SK-N-SH (cell line): ENCODE results near the gene CCDC40. TPM values are rescaled to one million over a fixed set of nuclear protein-coding genes. Genes with fewer than 3 reads are reported as not detected.

Experiments used
- CTCF ChIA-PET: fragments of 300-600, 350-600 bp; formaldehyde crosslinking; extraction: SDS; loops from one replicate; lab custom pipeline; 2021; lab: Yijun Ruan, JAX
- POLR2A ChIA-PET: fragments of 350-600 bp; sonication (Branson Sonifier 250); formaldehyde crosslinking; extraction: SDS; loops from one replicate; lab custom pipeline; 2020; ENCODE audit warnings: antibody characterized with exemption, inconsistent platforms; lab: Yijun Ruan, JAX
- DNase-seq: peaks from one replicate; pipeline ENCODE4 v3.0.0; 2012
- H2AFZ ChIP-seq: fragments of 200-600 bp; sonication (generic); 2 replicates; pipeline ENCODE4 v1.8.1; 2016; ENCODE audit warnings: antibody characterized with exemption, mild to moderate bottlenecking, low read depth
- H3F3A ChIP-seq: fragments of 200-600 bp; sonication (generic); replicated peaks from 2 replicates; pipeline ENCODE3; 2016; ENCODE audit warnings: antibody characterized with exemption, mild to moderate bottlenecking; ENCODE audit not compliant: insufficient read depth
- H3K27ac ChIP-seq, 2 experiments: fragments of 200-500 bp in 1 of 2; fragments of 200-600 bp in 1 of 2; sonication (Bioruptor generic) in 1 of 2; sonication (generic), shearing (Covaris generic) in 1 of 2; 2 replicates each; pipeline versions ENCODE4 v1.5.1 to v1.6.1; 2014 to 2016; ENCODE audit warnings: low read depth in 2 of 2, inconsistent platforms in 1 of 2, low read length in 1 of 2, mild to moderate bottlenecking in 1 of 2, mixed read lengths in 1 of 2
- H3K27me3 ChIP-seq: fragments of 200-600 bp; sonication (generic), shearing (Covaris generic); 2 replicates; pipeline ENCODE4 v1.6.1; 2016; ENCODE audit warnings: mixed run types; ENCODE audit not compliant: insufficient read depth
- H3K36me3 ChIP-seq, 2 experiments: fragments of 200-500 bp in 1 of 2; fragments of 200-600 bp in 1 of 2; sonication (Bioruptor generic) in 1 of 2; sonication (generic) in 1 of 2; replicated peaks in 1 of 2; 2 replicates each; pipeline versions ENCODE3 to v1.5.1; 2014 to 2016; ENCODE audit warnings: low read length in 1 of 2, mild to moderate bottlenecking in 1 of 2; ENCODE audit not compliant: insufficient read depth in 2 of 2, control insufficient read depth in 1 of 2
- H3K4me1 ChIP-seq, 2 experiments: fragments of 200-500 bp in 1 of 2; fragments of 200-600 bp in 1 of 2; sonication (Bioruptor generic) in 1 of 2; sonication (generic), shearing (Covaris generic) in 1 of 2; 2 replicates each; pipeline versions ENCODE4 v1.5.1 to v1.6.1; 2014 to 2016; ENCODE audit warnings: low read depth in 1 of 2, low read length in 1 of 2, mixed run types in 1 of 2; ENCODE audit not compliant: insufficient read depth in 2 of 2, control insufficient read depth in 1 of 2
- H3K4me2 ChIP-seq: fragments of 200-600 bp; sonication (generic), shearing (Covaris generic); 2 replicates; pipeline ENCODE4 v1.6.1; 2017; ENCODE audit warnings: mixed run types
- H3K4me3 ChIP-seq, 2 experiments: fragments of 200-500 bp in 1 of 2; fragments of 200-600 bp in 1 of 2; sonication (Bioruptor generic) in 1 of 2; sonication (generic), shearing (Covaris generic) in 1 of 2; 2 replicates each; pipeline versions ENCODE4 v1.5.1 to v1.8.1; 2014 to 2016; ENCODE audit warnings: low read depth in 2 of 2, inconsistent platforms in 1 of 2, low read length in 1 of 2, mild to moderate bottlenecking in 1 of 2, mixed read lengths in 1 of 2, moderate library complexity in 1 of 2
- H3K79me2 ChIP-seq: fragments of 200-600 bp; sonication (generic); 2 replicates; pipeline ENCODE4 v1.8.1; 2017; ENCODE audit warnings: mild to moderate bottlenecking; ENCODE audit not compliant: insufficient read depth
- H3K9ac ChIP-seq: fragments of 200-600 bp; sonication (generic); 2 replicates; pipeline ENCODE4 v1.6.1; 2017; ENCODE audit warnings: mixed run types
- H3K9me2 ChIP-seq: fragments of 200-600 bp; sonication (generic); 2 replicates; pipeline ENCODE4 v1.6.1; 2017; ENCODE audit warnings: mixed run types
- H3K9me3 ChIP-seq: fragments of 200-600 bp; sonication (generic); 2 replicates; pipeline ENCODE4 v1.6.1; 2017; ENCODE audit warnings: mixed run types, mild to moderate bottlenecking, moderate library complexity
- H4K20me1 ChIP-seq: fragments of 200-600 bp; sonication (generic); 2 replicates; pipeline ENCODE4 v1.6.1; 2017; ENCODE audit warnings: mild to moderate bottlenecking, mixed run types; ENCODE audit not compliant: insufficient read depth
- ELF1 ChIP-seq: IDR thresholded peaks from 2 replicates; pipeline ENCODE4 v1.4.0; 2012
- EZH2phosphoT487 ChIP-seq: fragments of 200-600 bp; sonication (generic); IDR thresholded peaks from 2 replicates; pipeline ENCODE4 v1.6.1; 2017; ENCODE audit warnings: low read depth, mixed run types, mild to moderate bottlenecking, antibody characterized with exemption, moderate library complexity, borderline replicate concordance
- FOSL2 ChIP-seq: IDR thresholded peaks from 2 replicates; pipeline ENCODE4 v1.4.0; 2012; ENCODE audit warnings: low read depth, mild to moderate bottlenecking, moderate library complexity, borderline replicate concordance
- JUND ChIP-seq: IDR thresholded peaks from 2 replicates; pipeline ENCODE4 v1.4.0; 2012
- MEF2A ChIP-seq: IDR thresholded peaks from 2 replicates; pipeline ENCODE4 v1.4.0; 2012; ENCODE audit warnings: low read depth, borderline replicate concordance
- MXI1 ChIP-seq: IDR thresholded peaks from 2 replicates; pipeline ENCODE4 v1.6.1; 2012; ENCODE audit warnings: mild to moderate bottlenecking, low read depth, low read length, improper control_type of control experiment
- NFIC ChIP-seq: IDR thresholded peaks from 2 replicates; pipeline ENCODE4 v1.4.0; 2012; ENCODE audit warnings: borderline replicate concordance
- NRF1 ChIP-seq: IDR thresholded peaks from 2 replicates; pipeline ENCODE4 v1.6.1; 2012; ENCODE audit warnings: low read depth, mild to moderate bottlenecking, low read length
- RAD21 ChIP-seq: IDR thresholded peaks from 2 replicates; pipeline ENCODE4 v1.6.1; 2012; ENCODE audit warnings: mild to moderate bottlenecking, low read length
- RCOR1 ChIP-seq: fragments of 150-350 bp; IDR thresholded peaks from 2 replicates; pipeline ENCODE4 v1.6.1; 2017; ENCODE audit warnings: antibody characterized with exemption, low read length
- RFX5 ChIP-seq: IDR thresholded peaks from 2 replicates; pipeline ENCODE4 v1.6.1; 2012; ENCODE audit warnings: mild to moderate bottlenecking, improper control_type of control experiment, low read length
- SMC3 ChIP-seq: IDR thresholded peaks from 2 replicates; pipeline ENCODE4 v1.6.1; 2012; ENCODE audit warnings: low read depth, low read length, improper control_type of control experiment
- YY1 ChIP-seq: IDR thresholded peaks from 2 replicates; pipeline ENCODE4 v1.4.0; 2012; ENCODE audit warnings: low read depth, mild to moderate bottlenecking
- WGBS: methylation state at CpG from one replicate; pipeline ENCODE4 v1.1.6; 2017; ENCODE audit warnings: low lambda C conversion rate; 5-methylcytosine and 5-hydroxymethylcytosine counted together
- polyA plus RNA-seq, 3 experiments: library from polyadenylated mRNA; depleted of rRNA; stranded (reverse); fragments of >200 nt; gene quantifications; 2 replicates each; pipeline ENCODE4 v1.2.3, GENCODE V29; 2012
- TF ChIP-seq, protein P1 (sequence below): fragments of 200-600 bp; sonication (generic); IDR thresholded peaks from 2 replicates; pipeline ENCODE4 v1.6.1; 2017; ENCODE audit warnings: antibody characterized with exemption, mild to moderate bottlenecking, moderate library complexity
- TF ChIP-seq, protein P2 (sequence below): IDR thresholded peaks from 2 replicates; pipeline ENCODE4 v1.4.0; 2012; ENCODE audit warnings: low read depth
- TF ChIP-seq, protein P3 (sequence below): IDR thresholded peaks from 2 replicates; pipeline ENCODE4; 2012
- TF ChIP-seq, protein P4 (sequence below): IDR thresholded peaks from 2 replicates; pipeline ENCODE4 v1.6.1; 2012; ENCODE audit warnings: mild to moderate bottlenecking, low read depth, low read length, moderate library complexity

Gene CCDC40
- polyA plus RNA-seq, 1 of the 3 experiments (the other 2 are of a cell fraction): 17.3 TPM

DNA sequence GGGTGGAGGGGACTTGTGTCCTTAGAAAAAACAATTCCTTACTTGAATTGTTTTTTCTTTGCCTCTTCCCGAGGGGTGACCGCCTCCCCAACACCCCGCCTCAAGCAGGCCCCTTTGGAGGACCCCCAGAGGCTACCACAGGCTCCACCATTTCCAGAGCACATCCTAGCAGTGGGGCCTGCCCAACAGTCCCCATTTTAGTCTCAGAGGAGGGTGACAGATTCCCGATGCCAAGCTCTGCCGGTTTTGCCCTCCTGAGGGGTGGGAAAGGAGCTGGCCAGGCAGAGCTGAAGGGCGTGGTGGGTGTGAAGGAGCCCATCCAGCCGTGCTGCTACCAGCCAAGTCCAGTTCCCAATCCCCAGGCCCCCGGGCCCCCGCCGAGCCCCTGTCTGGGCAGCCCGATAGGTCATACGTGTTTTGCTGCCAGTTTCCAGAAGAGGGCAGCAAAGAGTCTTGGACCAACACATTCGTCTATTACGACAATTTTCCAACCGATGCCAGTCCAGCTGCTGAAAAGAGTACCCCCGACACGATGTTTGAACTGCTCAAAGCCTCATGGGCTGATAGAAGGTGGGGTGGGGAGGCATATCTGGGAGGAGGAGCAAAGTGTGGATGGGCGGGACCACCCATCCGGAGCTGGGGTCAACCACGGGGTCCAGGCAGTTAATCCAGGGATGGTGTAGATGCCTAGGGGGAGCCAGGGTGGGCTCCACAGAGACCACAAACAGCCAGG is 46.1 kb downstream of the CCDC40 start:
- Histone ChIP-seq H3K79me2 (no peaks in the 10 kb centered on the region), H4K20me1 (no peaks in the 10 kb centered on the region), H3K9me2 (no peaks in the 10 kb centered on the region), H3K9ac (no peak overlapping the region), H3K36me3 (no peaks in the 10 kb centered on the region), H3K4me2 (no peak overlapping the region), H3F3A (no peaks in the 10 kb centered on the region), H3K27me3 (no peaks in the 10 kb centered on the region), H2AFZ (peak overlapping the region; percentile 30; the same call in 1 of the 2 replicates), H3K27ac (no peak overlapping the region), H3K4me1 (peaks cover 0 to 6% of the 10 kb centered on the region in 2 experiments; a peak in 1 of 4 replicates), H3K4me3 (no peak overlapping the region; a peak in 1 of 4 replicates), H3K9me3 (no peaks in the 10 kb centered on the region)
- ChIA-PET POLR2A (interaction anchor here (0.9 kb wide), 1 partner anchor 19 kb away, joined by 3 read pairs; the partner anchor contains the start of gene GAA), CTCF (interaction anchor here (0.6 to 4.7 kb wide), 76 partner anchors 8 to 345 kb away, joined by 3 to 86 read pairs (median 4); partner anchors contain the start of genes EIF4A3, ENDOV and GAA)
- TF ChIP-seq MXI1: no peak
- TF ChIP-seq, protein P1, sequence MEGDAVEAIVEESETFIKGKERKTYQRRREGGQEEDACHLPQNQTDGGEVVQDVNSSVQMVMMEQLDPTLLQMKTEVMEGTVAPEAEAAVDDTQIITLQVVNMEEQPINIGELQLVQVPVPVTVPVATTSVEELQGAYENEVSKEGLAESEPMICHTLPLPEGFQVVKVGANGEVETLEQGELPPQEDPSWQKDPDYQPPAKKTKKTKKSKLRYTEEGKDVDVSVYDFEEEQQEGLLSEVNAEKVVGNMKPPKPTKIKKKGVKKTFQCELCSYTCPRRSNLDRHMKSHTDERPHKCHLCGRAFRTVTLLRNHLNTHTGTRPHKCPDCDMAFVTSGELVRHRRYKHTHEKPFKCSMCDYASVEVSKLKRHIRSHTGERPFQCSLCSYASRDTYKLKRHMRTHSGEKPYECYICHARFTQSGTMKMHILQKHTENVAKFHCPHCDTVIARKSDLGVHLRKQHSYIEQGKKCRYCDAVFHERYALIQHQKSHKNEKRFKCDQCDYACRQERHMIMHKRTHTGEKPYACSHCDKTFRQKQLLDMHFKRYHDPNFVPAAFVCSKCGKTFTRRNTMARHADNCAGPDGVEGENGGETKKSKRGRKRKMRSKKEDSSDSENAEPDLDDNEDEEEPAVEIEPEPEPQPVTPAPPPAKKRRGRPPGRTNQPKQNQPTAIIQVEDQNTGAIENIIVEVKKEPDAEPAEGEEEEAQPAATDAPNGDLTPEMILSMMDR: peak; percentile 90
- no peak for TF ChIP-seq YY1
- TF ChIP-seq MEF2A: no peak
- TF ChIP-seq, protein P2, sequence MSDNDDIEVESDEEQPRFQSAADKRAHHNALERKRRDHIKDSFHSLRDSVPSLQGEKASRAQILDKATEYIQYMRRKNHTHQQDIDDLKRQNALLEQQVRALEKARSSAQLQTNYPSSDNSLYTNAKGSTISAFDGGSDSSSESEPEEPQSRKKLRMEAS: peak; percentile 29; the same call in 1 of the 2 replicates
- no peak for TF ChIP-seq ELF1
- peak; percentile 90 for TF ChIP-seq RAD21
- no peak for TF ChIP-seq FOSL2
- TF ChIP-seq JUND: no peak
- no peak for TF ChIP-seq EZH2phosphoT487
- TF ChIP-seq, protein P3, sequence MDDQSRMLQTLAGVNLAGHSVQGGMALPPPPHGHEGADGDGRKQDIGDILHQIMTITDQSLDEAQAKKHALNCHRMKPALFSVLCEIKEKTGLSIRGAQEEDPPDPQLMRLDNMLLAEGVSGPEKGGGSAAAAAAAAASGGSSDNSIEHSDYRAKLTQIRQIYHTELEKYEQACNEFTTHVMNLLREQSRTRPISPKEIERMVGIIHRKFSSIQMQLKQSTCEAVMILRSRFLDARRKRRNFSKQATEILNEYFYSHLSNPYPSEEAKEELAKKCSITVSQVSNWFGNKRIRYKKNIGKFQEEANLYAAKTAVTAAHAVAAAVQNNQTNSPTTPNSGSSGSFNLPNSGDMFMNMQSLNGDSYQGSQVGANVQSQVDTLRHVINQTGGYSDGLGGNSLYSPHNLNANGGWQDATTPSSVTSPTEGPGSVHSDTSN: no peak
- no peak for TF ChIP-seq NFIC
- TF ChIP-seq RFX5: no peak
- TF ChIP-seq, protein P4, sequence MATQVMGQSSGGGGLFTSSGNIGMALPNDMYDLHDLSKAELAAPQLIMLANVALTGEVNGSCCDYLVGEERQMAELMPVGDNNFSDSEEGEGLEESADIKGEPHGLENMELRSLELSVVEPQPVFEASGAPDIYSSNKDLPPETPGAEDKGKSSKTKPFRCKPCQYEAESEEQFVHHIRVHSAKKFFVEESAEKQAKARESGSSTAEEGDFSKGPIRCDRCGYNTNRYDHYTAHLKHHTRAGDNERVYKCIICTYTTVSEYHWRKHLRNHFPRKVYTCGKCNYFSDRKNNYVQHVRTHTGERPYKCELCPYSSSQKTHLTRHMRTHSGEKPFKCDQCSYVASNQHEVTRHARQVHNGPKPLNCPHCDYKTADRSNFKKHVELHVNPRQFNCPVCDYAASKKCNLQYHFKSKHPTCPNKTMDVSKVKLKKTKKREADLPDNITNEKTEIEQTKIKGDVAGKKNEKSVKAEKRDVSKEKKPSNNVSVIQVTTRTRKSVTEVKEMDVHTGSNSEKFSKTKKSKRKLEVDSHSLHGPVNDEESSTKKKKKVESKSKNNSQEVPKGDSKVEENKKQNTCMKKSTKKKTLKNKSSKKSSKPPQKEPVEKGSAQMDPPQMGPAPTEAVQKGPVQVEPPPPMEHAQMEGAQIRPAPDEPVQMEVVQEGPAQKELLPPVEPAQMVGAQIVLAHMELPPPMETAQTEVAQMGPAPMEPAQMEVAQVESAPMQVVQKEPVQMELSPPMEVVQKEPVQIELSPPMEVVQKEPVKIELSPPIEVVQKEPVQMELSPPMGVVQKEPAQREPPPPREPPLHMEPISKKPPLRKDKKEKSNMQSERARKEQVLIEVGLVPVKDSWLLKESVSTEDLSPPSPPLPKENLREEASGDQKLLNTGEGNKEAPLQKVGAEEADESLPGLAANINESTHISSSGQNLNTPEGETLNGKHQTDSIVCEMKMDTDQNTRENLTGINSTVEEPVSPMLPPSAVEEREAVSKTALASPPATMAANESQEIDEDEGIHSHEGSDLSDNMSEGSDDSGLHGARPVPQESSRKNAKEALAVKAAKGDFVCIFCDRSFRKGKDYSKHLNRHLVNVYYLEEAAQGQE: peak; percentile 29; the same call in 1 of the 2 replicates
- no peak for TF ChIP-seq RCOR1
- TF ChIP-seq SMC3: peak; percentile 80
- TF ChIP-seq NRF1: no peak
- peak; percentile 94 for DNase-seq
- WGBS: 30% methylated on average over 20 of the region's 20 CpGs
